Measurements from ENCODE around the gene EPHA4.
A peak's percentile ranks its signal among the peaks of the same experiment; 100 is the strongest.

The EPHA4 gene

GRCh38 chr2:221504905-221505304 lies 67.2 kb downstream of the EPHA4 start:
- no peak for DNase-seq (ENCODE audit: low spot score)

- peak; percentile 14 for DNase-seq (ENCODE audit: low spot score)
These were observed 68.1 kb downstream of the EPHA4 start for GRCh38 chr2:221503965-221504364.

GRCh38 chr2:221502270-221503010 lies 69.7 kb downstream of the EPHA4 start:
- DNase-seq (ENCODE audit: low spot score) = no peak

GRCh38 chr2:221501883-221502269 lies 70.2 kb downstream of the EPHA4 start:
- DNase-seq (ENCODE audit: low spot score) = no peak

- no peak for DNase-seq (ENCODE audit: low spot score)
These were observed 70.8 kb downstream of the EPHA4 start for GRCh38 chr2:221501210-221501882.

- no peak for DNase-seq (ENCODE audit: low spot score)
These were observed 71.4 kb downstream of the EPHA4 start for GRCh38 chr2:221500501-221501209.

GRCh38 chr2:221495731-221496130 lies 76.4 kb downstream of the EPHA4 start:
- DNase-seq (ENCODE audit: low spot score) = no peak

GRCh38 chr2:221494556-221494955 lies 77.5 kb downstream of the EPHA4 start:
- DNase-seq (ENCODE audit: low spot score) = no peak

- DNase-seq (ENCODE audit: low spot score) = no peak
These were observed 78.7 kb downstream of the EPHA4 start for GRCh38 chr2:221493391-221493790.

GRCh38 chr2:221492636-221493035 lies 79.5 kb downstream of the EPHA4 start:
- DNase-seq (ENCODE audit: low spot score) = no peak

- DNase-seq (ENCODE audit: low spot score) = no peak
These were observed 81.5 kb downstream of the EPHA4 start for GRCh38 chr2:221490506-221491060.

GRCh38 chr2:221488136-221488807 lies 83.8 kb downstream of the EPHA4 start:
- no peak for DNase-seq (ENCODE audit: low spot score)

- no peak for DNase-seq (ENCODE audit: low spot score)
These were observed 86.0 kb downstream of the EPHA4 start for GRCh38 chr2:221486106-221486505.

- no peak for DNase-seq (ENCODE audit: low spot score)
These were observed 86.6 kb downstream of the EPHA4 start for GRCh38 chr2:221485503-221485870.

- DNase-seq (ENCODE audit: low spot score) = no peak
These were observed 87.2 kb downstream of the EPHA4 start for GRCh38 chr2:221484761-221485502.

GRCh38 chr2:221482666-221483455 lies 89.2 kb downstream of the EPHA4 start:
- DNase-seq (ENCODE audit: low spot score) = no peak

GRCh38 chr2:221480821-221481220 lies 91.3 kb downstream of the EPHA4 start:
- no peak for DNase-seq (ENCODE audit: low spot score)

- DNase-seq (ENCODE audit: low spot score) = no peak
These were observed 91.9 kb downstream of the EPHA4 start for GRCh38 chr2:221480163-221480562.

GRCh38 chr2:221478485-221478863 lies 93.6 kb downstream of the EPHA4 start:
- DNase-seq (ENCODE audit: low spot score) = no peak

- no peak for DNase-seq (ENCODE audit: low spot score)
These were observed 94.2 kb downstream of the EPHA4 start for GRCh38 chr2:221477714-221478484.

All from germinal center (tissue), 1 donor.